ENCODE measurements around the gene FLAD1. TPM values are rescaled to one million over a fixed set of nuclear protein-coding genes. Genes with fewer than 3 reads are reported as not detected.

Gene FLAD1
- total RNA-seq, 4 donors from 2014 or later: 29.7 to 50.3 (median 46.3) TPM

- Histone ChIP-seq H3K27me3 (no peaks in the 10 kb centered on the region), H3K27ac (no peak overlapping the region), H3K9me3 (no peaks in the 10 kb centered on the region)
Measured at GRCh38 chr1:155026154-155026553, 43.0 kb downstream of the FLAD1 start.

GRCh38 chr1:155026588-155026987, 43.4 kb downstream of the FLAD1 start:
- Histone ChIP-seq H3K27ac (no peak overlapping the region), H3K4me1 (peaks cover 0 to 5% (median 0%) of the 10 kb centered on the region in 4 donors), H3K27me3 (no peaks in the 10 kb centered on the region), H3K4me3 (no peak overlapping the region), H3K36me3 (no peaks in the 10 kb centered on the region), H3K9me3 (no peaks in the 10 kb centered on the region)
- no peak for DNase-seq
- no peak for TF ChIP-seq CTCF (IDR thresholded peaks at IDR 0.05)
- no peak for TF ChIP-seq POLR2A (IDR thresholded peaks at IDR 0.05)

More at GRCh38 chr1:155026154-155026553, 43.0 kb downstream of the FLAD1 start:
- Histone ChIP-seq H3K36me3 (no peaks in the 10 kb centered on the region), H3K4me1 (peaks cover 0 to 5% (median 0%) of the 10 kb centered on the region in 4 donors), H3K4me3 (no peak overlapping the region)
- no peak for TF ChIP-seq POLR2A (IDR thresholded peaks at IDR 0.05)
- TF ChIP-seq CTCF (IDR thresholded peaks at IDR 0.05): no peak
- DNase-seq: no peak

GRCh38 chr1:155029513-155030242, 46.5 kb downstream of the FLAD1 start:
- TF ChIP-seq CTCF (IDR thresholded peaks at IDR 0.05) (no peak), POLR2A (IDR thresholded peaks at IDR 0.05) (no peak)
- Histone ChIP-seq H3K4me3 (no peak overlapping the region), H3K4me1 (no peaks in the 10 kb centered on the region), H3K27me3 (no peaks in the 10 kb centered on the region), H3K36me3 (no peaks in the 10 kb centered on the region), H3K27ac (no peak overlapping the region), H3K9me3 (no peaks in the 10 kb centered on the region)
- DNase-seq: no peak

GRCh38 chr1:155030243-155030795, 47.2 kb downstream of the FLAD1 start:
- Histone ChIP-seq H3K27ac (no peak overlapping the region), H3K4me3 (no peak overlapping the region), H3K9me3 (no peaks in the 10 kb centered on the region), H3K27me3 (no peaks in the 10 kb centered on the region), H3K36me3 (no peaks in the 10 kb centered on the region), H3K4me1 (no peaks in the 10 kb centered on the region)
- TF ChIP-seq POLR2A (IDR thresholded peaks at IDR 0.05) (no peak), CTCF (IDR thresholded peaks at IDR 0.05) (no peak)
- DNase-seq: no peak

GRCh38 chr1:155030899-155031298, 47.8 kb downstream of the FLAD1 start:
- TF ChIP-seq CTCF (IDR thresholded peaks at IDR 0.05) (no peak), POLR2A (IDR thresholded peaks at IDR 0.05) (no peak)
- Histone ChIP-seq H3K27ac (no peak overlapping the region), H3K36me3 (no peaks in the 10 kb centered on the region), H3K9me3 (no peaks in the 10 kb centered on the region), H3K4me3 (no peak overlapping the region), H3K27me3 (no peaks in the 10 kb centered on the region), H3K4me1 (no peaks in the 10 kb centered on the region)
- no peak for DNase-seq
